ENCODE results near the gene TRPC6.

- TF ChIP-seq CTCF (IDR thresholded peaks at IDR 0.05; ENCODE audit: low read depth, low read length) (no peak), EZH2phosphoT487 (IDR thresholded peaks at IDR 0.05; ENCODE audit: low read depth) (no peak)
Measured at GRCh38 chr11:101577461-101577860, 6.3 kb downstream of the TRPC6 start.
